WTC11 (cell line): ENCODE results near the gene ETS2.

Source experiments
- JUN ChIP-seq: sonication (generic); formaldehyde crosslinking; IDR thresholded peaks from 2 replicates; pipeline ENCODE4 v1.8.0; 2023; ENCODE audit warnings: mild to moderate bottlenecking, missing genetic modification reagents
- TF ChIP-seq, protein P1 (sequence below): sonication (generic); formaldehyde crosslinking; IDR thresholded peaks from 2 replicates; pipeline ENCODE4 v1.8.1; 2023; ENCODE audit warnings: mild to moderate bottlenecking, missing genetic modification reagents

DNA sequence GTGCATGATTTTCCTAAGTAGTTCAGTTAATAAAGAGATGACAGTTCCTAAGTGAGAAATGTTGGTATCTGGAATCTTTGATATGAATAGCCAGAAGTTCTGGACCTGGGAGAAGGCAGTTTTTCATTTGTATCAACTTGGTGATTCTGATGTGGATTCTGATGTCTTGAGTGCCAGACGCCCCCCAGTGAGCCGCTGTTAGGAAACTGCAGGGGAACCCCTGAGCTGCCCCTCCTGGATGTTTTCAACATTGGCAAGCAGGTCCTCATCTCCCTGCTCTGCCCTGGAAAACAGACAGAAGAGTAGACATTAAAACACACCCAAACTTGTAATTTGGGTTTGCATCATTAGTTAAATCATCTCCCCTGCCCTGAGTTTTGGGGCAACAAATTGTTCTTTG lies 7.4 kb downstream of the ETS2 start:
- TF ChIP-seq, protein P1, sequence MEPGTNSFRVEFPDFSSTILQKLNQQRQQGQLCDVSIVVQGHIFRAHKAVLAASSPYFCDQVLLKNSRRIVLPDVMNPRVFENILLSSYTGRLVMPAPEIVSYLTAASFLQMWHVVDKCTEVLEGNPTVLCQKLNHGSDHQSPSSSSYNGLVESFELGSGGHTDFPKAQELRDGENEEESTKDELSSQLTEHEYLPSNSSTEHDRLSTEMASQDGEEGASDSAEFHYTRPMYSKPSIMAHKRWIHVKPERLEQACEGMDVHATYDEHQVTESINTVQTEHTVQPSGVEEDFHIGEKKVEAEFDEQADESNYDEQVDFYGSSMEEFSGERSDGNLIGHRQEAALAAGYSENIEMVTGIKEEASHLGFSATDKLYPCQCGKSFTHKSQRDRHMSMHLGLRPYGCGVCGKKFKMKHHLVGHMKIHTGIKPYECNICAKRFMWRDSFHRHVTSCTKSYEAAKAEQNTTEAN (CRISPR knock-in tag): no peak
- TF ChIP-seq JUN (CRISPR knock-in tag): no peak
